HepG2 (cell line): ENCODE measurements around the gene LGALS13. TPM values are rescaled to one million over a fixed set of nuclear protein-coding genes. Genes with fewer than 3 reads are reported as not detected.

Experiments
- ATAC-seq: fragments of 200-7000 bp; cut with Tn5 transposase; 3 replicates; pipeline ENCODE4 v1.9.1; 2020; ENCODE audit warnings: mild to moderate bottlenecking, moderate library complexity
- BruUV-seq: library from RNA; stranded (reverse); fragments of 400-500 nt; replicated peaks from 2 replicates; lab custom pipeline; 2021; lab: Mats Ljungman, UMichigan
- CTCF ChIA-PET: fragments of 300-600 bp; formaldehyde crosslinking; extraction: SDS; loops from one replicate; lab custom pipeline; 2021; ENCODE audit warnings: low total read pairs, inconsistent platforms, low intra/inter-chr PET ratio; lab: Yijun Ruan, JAX
- POLR2A ChIA-PET: fragments of 350-600 bp; sonication (Branson Sonifier 250); formaldehyde crosslinking; loops from one replicate; lab custom pipeline; 2020; ENCODE audit warnings: antibody characterized with exemption, inconsistent platforms; lab: Yijun Ruan, JAX
- DNase-seq: peaks from one replicate; pipeline ENCODE4 v3.0.0-alpha.2; 2015; ENCODE audit warnings: low spot score
- FAIRE-seq: peaks from 3 replicates; lab custom pipeline; 2011; peaks lifted over from hg19 to GRCh38; lab: Jason Lieb, UNC
- H2AFZ ChIP-seq: one replicate; pipeline ENCODE4 v1.6.1; 2011; ENCODE audit warnings: low read length, inconsistent platforms
- H3K27ac ChIP-seq: fragments of 300-600 bp; 3 replicates; pipeline ENCODE4 v1.8.0; 2011; ENCODE audit warnings: mixed run types, mild to moderate bottlenecking, mixed read lengths, low read length, inconsistent platforms; ENCODE audit not compliant: insufficient read depth; ENCODE audit errors: extremely low read length
- H3K27me3 ChIP-seq, 2 experiments: fragments of 200-600 bp in 1 of 2; 2 replicates in 1 of 2; 3 replicates in 1 of 2; pipeline versions ENCODE4 v1.6.0 to v1.8.0; 2011; ENCODE audit warnings: low read length in 2 of 2, mild to moderate bottlenecking in 2 of 2, moderate library complexity in 2 of 2, inconsistent platforms in 1 of 2; ENCODE audit not compliant: insufficient read depth in 2 of 2, control insufficient read depth in 1 of 2
- H3K36me3 ChIP-seq, 2 experiments: fragments of 200-600 bp in 1 of 2; replicated peaks in 1 of 2; 2 replicates in 1 of 2; 3 replicates in 1 of 2; pipeline versions ENCODE4 v1.5.1 to v1.8.0; 2011; ENCODE audit warnings: low read length in 2 of 2, inconsistent platforms in 1 of 2; ENCODE audit not compliant: insufficient read depth in 2 of 2, control insufficient read depth in 1 of 2
- H3K4me1 ChIP-seq: 2 replicates; pipeline ENCODE4 v1.5.1; 2012; ENCODE audit warnings: low read length, inconsistent platforms; ENCODE audit not compliant: insufficient read depth
- H3K4me2 ChIP-seq: 2 replicates; pipeline ENCODE4 v1.6.0; 2011; ENCODE audit warnings: low read depth, low read length, inconsistent platforms
- H3K4me3 ChIP-seq, 3 experiments: fragments of 200-600 bp in 1 of 3; sonication (generic), shearing (Covaris generic) in 1 of 3; replicated peaks in 1 of 3; 2 replicates each; pipeline ENCODE4 v1.5.1; 2011 to 2016; ENCODE audit warnings: low read length in 3 of 3, inconsistent platforms in 2 of 3, low read depth in 2 of 3, mild to moderate bottlenecking in 2 of 3, control low read depth in 1 of 3, mixed read lengths in 1 of 3; ENCODE audit not compliant: insufficient read depth in 1 of 3
- H3K79me2 ChIP-seq: one replicate; pipeline ENCODE4 v1.6.1; 2011; ENCODE audit warnings: low read length, inconsistent platforms; ENCODE audit not compliant: insufficient read depth
- H3K9ac ChIP-seq: 2 replicates; pipeline ENCODE4 v1.6.0; 2011; ENCODE audit warnings: mild to moderate bottlenecking, low read depth, low read length, inconsistent platforms; ENCODE audit not compliant: insufficient read depth
- H3K9me3 ChIP-seq: 2 replicates; pipeline ENCODE4 v1.5.1; 2012; ENCODE audit warnings: mild to moderate bottlenecking, low read length
- H4K20me1 ChIP-seq: 2 replicates; pipeline ENCODE4 v1.6.0; 2011; ENCODE audit warnings: inconsistent platforms, mild to moderate bottlenecking, low read length, moderate library complexity; ENCODE audit not compliant: insufficient read depth
- MIER2 ChIP-seq: IDR thresholded peaks from 2 replicates; pipeline ENCODE4 v1.6.1; 2016; ENCODE audit warnings: missing biosample characterization, missing genetic modification reagents
- NR2F1 ChIP-seq, 2 experiments: fragments of 450-650 bp in 1 of 2; formaldehyde crosslinking in 1 of 2; IDR thresholded peaks; 2 replicates each; pipeline versions ENCODE4 v1.5.0 to v1.6.1; 2016 to 2020; ENCODE audit warnings: mild to moderate bottlenecking in 1 of 2, missing compliant biosample characterization in 1 of 2, missing genetic modification reagents in 1 of 2, moderate library complexity in 1 of 2
- SMARCE1 ChIP-seq: fragments of 450-650 bp; IDR thresholded peaks from 2 replicates; pipeline ENCODE4 v1.6.1; 2017; ENCODE audit warnings: borderline replicate concordance
- ZNF501 ChIP-seq: sonication (generic); formaldehyde crosslinking; IDR thresholded peaks from 2 replicates; pipeline ENCODE4 v1.5.1; 2020; ENCODE audit warnings: mild to moderate bottlenecking, moderate library complexity, missing genetic modification reagents
- WGBS: methylation state at CpG from one replicate; pipeline ENCODE4 v1.1.6; 2017; ENCODE audit warnings: low lambda C conversion rate; 5-methylcytosine and 5-hydroxymethylcytosine counted together
- in situ Hi-C: cut with HindIII; loops from 2 replicates; pipeline ENCODE4 v1.10.0; 2017; ENCODE audit warnings: low pct_unique_long_range_greater_than_20kb; ENCODE audit not compliant: extremely low pct_ligation_motif_present
- intact Hi-C: fragments of 100-400 bp; cut with micrococcal nuclease; formaldehyde crosslinking; loops from one replicate; pipeline ENCODE4 v1.10.0; 2022; ENCODE audit not compliant: unreplicated experiment
- polyA plus RNA-seq, 8 experiments: library from polyadenylated mRNA; depleted of rRNA in 3 of 8; stranded (reverse) in 7 of 8; unstranded in 1 of 8; fragments of >200 nt; fragmentation: Illumina TruSeq in 4 of 8; extraction: Trizol in 4 of 8; gene quantifications; 2 replicates each; pipeline versions ENCODE4 v1.2.1 to v1.2.3, GENCODE V29; 2011 to 2016; ENCODE audit warnings: low read depth in 4 of 8, missing spikeins in 1 of 8, mixed read lengths in 1 of 8; ENCODE audit not compliant: insufficient read depth in 1 of 8
- total RNA-seq, 5 experiments: library from RNA; depleted of rRNA; stranded (reverse); fragments of >200 nt; fragmentation: Illumina TruSeq; extraction: Trizol; gene quantifications; 2 replicates each; pipeline ENCODE4 v1.2.3, GENCODE V29; 2016; ENCODE audit warnings: low read depth in 1 of 5
- TF ChIP-seq, protein P1 (sequence below): sonication (generic); formaldehyde crosslinking; IDR thresholded peaks from 2 replicates; pipeline ENCODE4 v1.5.0; 2020; ENCODE audit warnings: missing genetic modification reagents
- TF ChIP-seq, protein P2 (sequence below): IDR thresholded peaks from 2 replicates; pipeline ENCODE4 v1.6.1; 2016
- TF ChIP-seq, protein P3 (sequence below), 2 experiments: IDR thresholded peaks; 2 replicates each; pipeline ENCODE4 v1.6.1; 2011 to 2012; ENCODE audit warnings: low read length in 2 of 2, borderline replicate concordance in 1 of 2, low read depth in 1 of 2, mild to moderate bottlenecking in 1 of 2, moderate library complexity in 1 of 2

LGALS13 gene
- total and polyA plus RNA-seq, 2 of the 13 experiments (the other 11 are each of a cell fraction or from before 2014, with no cell fraction given) = not detected

DNA sequence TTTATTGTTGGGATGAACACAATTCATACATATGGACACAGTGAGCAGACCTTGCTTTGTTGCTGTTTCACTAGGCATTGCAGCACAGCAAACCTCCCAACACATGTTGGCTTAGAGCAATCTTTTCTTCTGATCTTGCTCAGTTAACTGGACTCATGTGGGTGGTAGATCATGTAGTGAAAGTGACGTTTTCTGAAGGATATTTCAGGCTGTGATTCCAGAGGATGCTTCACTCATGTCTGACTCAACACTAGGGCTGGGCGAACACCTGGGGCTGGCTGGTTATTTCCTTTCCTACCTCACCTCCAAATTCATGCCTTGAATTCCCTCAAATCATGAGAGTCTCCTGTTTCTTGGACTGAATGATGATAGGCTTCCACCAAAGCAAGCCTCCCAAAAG is 14.3 kb upstream of the LGALS13 start:
- in situ Hi-C loops (no loop called here), intact Hi-C loops (no loop called here)
- DNase-seq (no peak), FAIRE-seq (no peak), ATAC-seq (no peak)
- no peaks in the 10 kb centered on the region for H3K9me3 ChIP-seq
- H3K36me3 ChIP-seq = no peaks in the 10 kb centered on the region
- H3K4me3 ChIP-seq = no peak overlapping the region
- H3K4me2 ChIP-seq = no peak overlapping the region
- no peak overlapping the region for H2AFZ ChIP-seq
- 0 out of 5 replicates have a peak, but pooled peaks cover 0 to 5% of the 10 kb centered on the region in 2 experiments for H3K27me3 ChIP-seq
- ChIA-PET POLR2A (no interaction called here), CTCF (no interaction called here)
- 4% methylated on average over 2 of the region's 2 CpGs for WGBS
- H3K4me1 ChIP-seq = no peaks in the 10 kb centered on the region
- no peak overlapping the region for H3K9ac ChIP-seq
- TF ChIP-seq, protein P1, sequence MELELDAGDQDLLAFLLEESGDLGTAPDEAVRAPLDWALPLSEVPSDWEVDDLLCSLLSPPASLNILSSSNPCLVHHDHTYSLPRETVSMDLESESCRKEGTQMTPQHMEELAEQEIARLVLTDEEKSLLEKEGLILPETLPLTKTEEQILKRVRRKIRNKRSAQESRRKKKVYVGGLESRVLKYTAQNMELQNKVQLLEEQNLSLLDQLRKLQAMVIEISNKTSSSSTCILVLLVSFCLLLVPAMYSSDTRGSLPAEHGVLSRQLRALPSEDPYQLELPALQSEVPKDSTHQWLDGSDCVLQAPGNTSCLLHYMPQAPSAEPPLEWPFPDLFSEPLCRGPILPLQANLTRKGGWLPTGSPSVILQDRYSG (CRISPR knock-in tag) = no peak
- TF ChIP-seq, protein P2, sequence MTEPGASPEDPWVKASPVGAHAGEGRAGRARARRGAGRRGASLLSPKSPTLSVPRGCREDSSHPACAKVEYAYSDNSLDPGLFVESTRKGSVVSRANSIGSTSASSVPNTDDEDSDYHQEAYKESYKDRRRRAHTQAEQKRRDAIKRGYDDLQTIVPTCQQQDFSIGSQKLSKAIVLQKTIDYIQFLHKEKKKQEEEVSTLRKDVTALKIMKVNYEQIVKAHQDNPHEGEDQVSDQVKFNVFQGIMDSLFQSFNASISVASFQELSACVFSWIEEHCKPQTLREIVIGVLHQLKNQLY (CRISPR knock-in tag) = no peak
- TF ChIP-seq ZNF501 (CRISPR knock-in tag) = no peak
- no peaks in the 10 kb centered on the region for H3K79me2 ChIP-seq
- no TSS peak for BruUV-seq
- H3K27ac ChIP-seq = no peak overlapping the region
- H4K20me1 ChIP-seq = no peaks in the 10 kb centered on the region

- Histone ChIP-seq H3K4me2 (no peak overlapping the region), H2AFZ (no peak overlapping the region), H3K9me3 (no peaks in the 10 kb centered on the region), H3K9ac (no peak overlapping the region), H3K27me3 (no peaks in the 10 kb centered on the region), H3K4me3 (no peak overlapping the region), H3K27ac (no peak overlapping the region), H3K79me2 (no peaks in the 10 kb centered on the region), H3K36me3 (no peaks in the 10 kb centered on the region), H3K4me1 (no peaks in the 10 kb centered on the region), H4K20me1 (no peaks in the 10 kb centered on the region)
- WGBS = 11% methylated on average over 2 of the region's 2 CpGs
- DNase-seq (no peak), ATAC-seq (no peak), FAIRE-seq (no peak)
- intact Hi-C loops = no loop called here
- in situ Hi-C loops = no loop called here
- POLR2A ChIA-PET = no interaction called here
- CTCF ChIA-PET = no interaction called here
- BruUV-seq = no TSS peak
- TF ChIP-seq MIER2 (peak; percentile 92), SMARCE1 (no peak), NR2F1 (CRISPR knock-in tag; IDR thresholded peaks at IDR 0.05) (no peak)
- TF ChIP-seq, protein P3, sequence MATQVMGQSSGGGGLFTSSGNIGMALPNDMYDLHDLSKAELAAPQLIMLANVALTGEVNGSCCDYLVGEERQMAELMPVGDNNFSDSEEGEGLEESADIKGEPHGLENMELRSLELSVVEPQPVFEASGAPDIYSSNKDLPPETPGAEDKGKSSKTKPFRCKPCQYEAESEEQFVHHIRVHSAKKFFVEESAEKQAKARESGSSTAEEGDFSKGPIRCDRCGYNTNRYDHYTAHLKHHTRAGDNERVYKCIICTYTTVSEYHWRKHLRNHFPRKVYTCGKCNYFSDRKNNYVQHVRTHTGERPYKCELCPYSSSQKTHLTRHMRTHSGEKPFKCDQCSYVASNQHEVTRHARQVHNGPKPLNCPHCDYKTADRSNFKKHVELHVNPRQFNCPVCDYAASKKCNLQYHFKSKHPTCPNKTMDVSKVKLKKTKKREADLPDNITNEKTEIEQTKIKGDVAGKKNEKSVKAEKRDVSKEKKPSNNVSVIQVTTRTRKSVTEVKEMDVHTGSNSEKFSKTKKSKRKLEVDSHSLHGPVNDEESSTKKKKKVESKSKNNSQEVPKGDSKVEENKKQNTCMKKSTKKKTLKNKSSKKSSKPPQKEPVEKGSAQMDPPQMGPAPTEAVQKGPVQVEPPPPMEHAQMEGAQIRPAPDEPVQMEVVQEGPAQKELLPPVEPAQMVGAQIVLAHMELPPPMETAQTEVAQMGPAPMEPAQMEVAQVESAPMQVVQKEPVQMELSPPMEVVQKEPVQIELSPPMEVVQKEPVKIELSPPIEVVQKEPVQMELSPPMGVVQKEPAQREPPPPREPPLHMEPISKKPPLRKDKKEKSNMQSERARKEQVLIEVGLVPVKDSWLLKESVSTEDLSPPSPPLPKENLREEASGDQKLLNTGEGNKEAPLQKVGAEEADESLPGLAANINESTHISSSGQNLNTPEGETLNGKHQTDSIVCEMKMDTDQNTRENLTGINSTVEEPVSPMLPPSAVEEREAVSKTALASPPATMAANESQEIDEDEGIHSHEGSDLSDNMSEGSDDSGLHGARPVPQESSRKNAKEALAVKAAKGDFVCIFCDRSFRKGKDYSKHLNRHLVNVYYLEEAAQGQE (IDR thresholded peaks at IDR 0.05; ENCODE audit: borderline replicate concordance in 1 of 2, low read depth in 1 of 2, low read length in 2 of 2) = peak; percentile 54 to 94
These were observed 12.1 kb upstream of the LGALS13 start for GRCh38 chr19:39590265-39590664.
